Progenitor cell of endocrine pancreas (in vitro differentiated cells): ENCODE data around the gene CLEC20A. TPM values are rescaled to one million over a fixed set of nuclear protein-coding genes. Genes with fewer than 3 reads are reported as not detected.

ENCODE experiments used
- DNase-seq: peaks from one replicate; pipeline ENCODE4 v3.0.0; 2021; ENCODE audit warnings: low spot score; ENCODE audit not compliant: unreplicated experiment
- H3K27ac Mint-ChIP-seq: 2 replicates; pipeline ENCODE4 v1.8.0; 2021; ENCODE audit warnings: mild to moderate bottlenecking, moderate library complexity, mixed read lengths
- H3K27me3 Mint-ChIP-seq: 2 replicates; pipeline ENCODE4 v1.8.0; 2021; ENCODE audit warnings: mixed read lengths
- H3K36me3 Mint-ChIP-seq: 2 replicates; pipeline ENCODE4 v1.8.0; 2022; ENCODE audit warnings: mixed read lengths; ENCODE audit not compliant: insufficient read depth
- H3K4me1 Mint-ChIP-seq: 2 replicates; pipeline ENCODE4 v1.8.0; 2021; ENCODE audit warnings: low read depth, mixed read lengths
- H3K4me3 Mint-ChIP-seq: 2 replicates; pipeline ENCODE4 v1.8.0; 2021; ENCODE audit warnings: low read depth, mild to moderate bottlenecking, moderate library complexity, mixed read lengths
- H3K9me3 Mint-ChIP-seq: 2 replicates; pipeline ENCODE4 v1.8.0; 2021; ENCODE audit warnings: low read depth, mixed read lengths
- total RNA-seq: library from RNA; stranded (reverse); gene quantifications from 2 replicates; pipeline ENCODE4 v1.2.1, GENCODE V29; 2021
- TF ChIP-seq, protein P1 (sequence below): fragments of 200-600 bp; sonication (generic); IDR thresholded peaks from one replicate; pipeline ENCODE4 v1.5.0; 2021; ENCODE audit warnings: antibody characterized with exemption, mild to moderate bottlenecking; ENCODE audit not compliant: unreplicated experiment

Gene CLEC20A
- total RNA-seq, 1 donor from 2014 or later = not detected

DNA sequence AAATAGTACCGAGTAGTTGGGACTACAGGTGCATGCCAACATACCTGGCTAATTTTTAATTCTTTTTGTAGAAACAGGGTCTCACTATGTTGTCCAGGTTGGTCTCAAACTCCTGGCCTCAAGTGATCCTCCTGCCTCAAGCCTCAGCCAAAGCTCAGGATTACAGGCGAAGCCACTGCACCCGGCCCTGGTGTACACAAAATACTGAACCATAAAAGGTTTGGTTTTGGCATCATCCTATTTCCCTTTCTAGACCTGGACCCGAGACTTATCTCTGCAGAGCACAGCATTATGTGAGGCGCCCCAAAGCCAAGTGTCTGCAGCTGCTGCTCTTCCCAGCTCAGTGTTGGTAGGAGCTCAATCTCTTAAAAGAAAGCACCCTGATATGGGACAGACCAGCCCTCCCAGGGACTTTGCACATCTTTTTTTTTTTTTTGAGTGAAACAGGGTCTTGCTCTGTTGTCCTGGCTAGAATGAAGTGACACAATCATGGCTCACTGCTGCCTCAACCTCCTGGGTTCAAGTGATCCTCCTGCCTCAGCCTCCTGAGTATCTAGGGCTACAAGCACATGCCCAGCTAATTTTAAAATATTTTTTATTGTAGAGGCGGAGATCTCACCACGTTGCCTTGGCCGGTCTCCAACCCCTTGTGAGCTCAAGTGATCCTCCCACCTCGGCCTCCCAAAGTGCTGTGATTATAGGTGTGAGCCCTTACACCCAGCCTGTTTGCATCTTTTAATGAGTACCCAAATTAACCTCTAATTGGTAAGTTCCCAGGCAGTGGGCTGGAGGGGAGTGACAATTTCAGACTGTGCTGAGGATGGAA, 36.6 kb upstream of the CLEC20A start:
- TF ChIP-seq, protein P1, sequence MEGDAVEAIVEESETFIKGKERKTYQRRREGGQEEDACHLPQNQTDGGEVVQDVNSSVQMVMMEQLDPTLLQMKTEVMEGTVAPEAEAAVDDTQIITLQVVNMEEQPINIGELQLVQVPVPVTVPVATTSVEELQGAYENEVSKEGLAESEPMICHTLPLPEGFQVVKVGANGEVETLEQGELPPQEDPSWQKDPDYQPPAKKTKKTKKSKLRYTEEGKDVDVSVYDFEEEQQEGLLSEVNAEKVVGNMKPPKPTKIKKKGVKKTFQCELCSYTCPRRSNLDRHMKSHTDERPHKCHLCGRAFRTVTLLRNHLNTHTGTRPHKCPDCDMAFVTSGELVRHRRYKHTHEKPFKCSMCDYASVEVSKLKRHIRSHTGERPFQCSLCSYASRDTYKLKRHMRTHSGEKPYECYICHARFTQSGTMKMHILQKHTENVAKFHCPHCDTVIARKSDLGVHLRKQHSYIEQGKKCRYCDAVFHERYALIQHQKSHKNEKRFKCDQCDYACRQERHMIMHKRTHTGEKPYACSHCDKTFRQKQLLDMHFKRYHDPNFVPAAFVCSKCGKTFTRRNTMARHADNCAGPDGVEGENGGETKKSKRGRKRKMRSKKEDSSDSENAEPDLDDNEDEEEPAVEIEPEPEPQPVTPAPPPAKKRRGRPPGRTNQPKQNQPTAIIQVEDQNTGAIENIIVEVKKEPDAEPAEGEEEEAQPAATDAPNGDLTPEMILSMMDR = no peak
- no peaks in the 10 kb centered on the region for H3K27me3 Mint-ChIP-seq
- H3K4me3 Mint-ChIP-seq = no peak overlapping the region
- peaks cover 17% of the 10 kb centered on the region for H3K4me1 Mint-ChIP-seq
- DNase-seq = no peak
- no peaks in the 10 kb centered on the region for H3K9me3 Mint-ChIP-seq
- no peaks in the 10 kb centered on the region for H3K36me3 Mint-ChIP-seq
- H3K27ac Mint-ChIP-seq = no peak overlapping the region

DNA sequence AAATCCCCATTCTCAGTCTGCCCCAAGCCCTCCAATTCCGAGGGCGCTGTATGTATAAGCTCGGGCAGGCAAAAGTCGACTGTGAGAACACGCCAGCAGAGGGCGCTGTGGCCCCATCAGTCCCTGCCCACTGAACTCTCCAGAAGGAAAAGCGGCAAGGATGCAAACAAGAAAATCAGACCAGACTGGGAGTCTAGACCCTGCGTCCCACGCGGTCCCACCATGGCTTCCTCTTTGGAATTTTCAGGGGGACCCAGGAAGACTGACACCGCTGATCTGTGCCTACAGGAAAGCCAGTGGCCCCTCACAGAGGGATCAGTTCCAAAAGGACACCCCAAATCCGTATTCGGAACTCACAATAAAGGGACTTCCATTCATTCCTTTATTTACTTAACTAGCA, 35.6 kb upstream of the CLEC20A start:
- no peak overlapping the region for H3K27ac Mint-ChIP-seq
- peaks cover 9% of the 10 kb centered on the region for H3K4me1 Mint-ChIP-seq
- TF ChIP-seq, protein P1 = peak; percentile 93
- no peaks in the 10 kb centered on the region for H3K9me3 Mint-ChIP-seq
- H3K4me3 Mint-ChIP-seq = no peak overlapping the region
- peak; percentile 74 for DNase-seq
- H3K36me3 Mint-ChIP-seq = no peaks in the 10 kb centered on the region
- H3K27me3 Mint-ChIP-seq = no peaks in the 10 kb centered on the region

DNA sequence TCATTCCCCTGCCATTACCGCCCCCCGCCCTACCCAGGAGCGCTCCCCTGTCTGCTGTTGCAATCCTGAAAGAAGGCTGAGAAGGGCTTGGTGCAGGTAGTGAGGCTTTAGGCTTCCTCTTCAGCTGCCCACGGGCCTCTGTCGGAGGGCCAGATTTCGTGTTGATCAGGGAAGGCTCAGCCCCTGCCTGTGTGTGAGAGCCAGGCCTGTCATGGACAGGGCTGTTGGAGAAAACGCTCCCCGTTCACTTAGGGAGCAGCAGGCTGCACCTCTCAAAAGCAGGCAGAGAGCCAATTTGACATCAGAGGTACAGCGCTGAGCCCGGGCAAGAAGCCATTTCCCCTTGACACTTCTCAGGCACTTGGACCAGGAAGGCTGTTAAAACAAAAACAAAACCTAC, 35.1 kb upstream of the CLEC20A start:
- Mint-ChIP-seq H3K36me3 (no peaks in the 10 kb centered on the region), H3K4me3 (no peak overlapping the region), H3K9me3 (no peaks in the 10 kb centered on the region), H3K4me1 (peaks cover 4% of the 10 kb centered on the region), H3K27ac (no peak overlapping the region), H3K27me3 (no peaks in the 10 kb centered on the region)
- TF ChIP-seq, protein P1 = no peak
- no peak for DNase-seq

DNA sequence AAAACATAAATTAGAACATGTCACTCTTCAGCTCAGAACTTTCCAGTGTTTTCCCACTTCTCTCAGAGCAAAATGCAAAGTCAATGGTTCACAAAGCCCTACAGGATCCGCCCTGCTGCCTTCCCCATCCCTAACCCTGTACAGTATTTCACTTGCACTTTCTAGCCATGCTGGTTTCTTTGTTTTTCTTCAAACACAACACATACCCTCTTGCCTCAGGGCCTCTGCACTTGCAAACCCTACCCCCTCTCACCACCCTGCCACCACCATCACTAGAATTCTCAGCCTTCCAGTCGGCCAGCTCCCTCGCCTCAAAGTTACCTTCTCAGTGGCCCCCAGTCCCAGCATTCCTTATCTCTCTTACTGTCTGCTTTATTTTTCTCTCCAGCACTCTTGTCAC, 33.7 kb upstream of the CLEC20A start:
- H3K4me1 Mint-ChIP-seq = no peaks in the 10 kb centered on the region
- H3K36me3 Mint-ChIP-seq = no peaks in the 10 kb centered on the region

DNA sequence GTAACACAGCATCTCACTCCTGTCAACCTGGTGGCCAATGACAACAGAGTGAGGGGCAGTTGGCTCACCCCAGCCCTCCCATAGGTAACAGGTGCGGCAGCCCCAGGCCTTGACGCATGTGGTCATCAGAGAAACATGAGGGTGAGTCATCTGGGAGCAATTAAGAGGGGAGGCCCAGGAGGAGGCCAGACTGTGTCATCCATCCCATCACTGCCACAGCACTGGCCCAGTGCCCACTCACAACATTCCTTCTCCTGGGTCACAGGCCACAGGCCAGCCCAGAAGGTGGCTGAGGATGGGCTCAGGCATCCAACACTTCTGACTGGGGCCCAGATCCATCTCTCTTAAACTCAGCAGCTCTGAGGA, 33.3 kb upstream of the CLEC20A start:
- Mint-ChIP-seq H3K27me3 (no peaks in the 10 kb centered on the region), H3K4me3 (no peak overlapping the region), H3K4me1 (no peaks in the 10 kb centered on the region), H3K27ac (no peak overlapping the region), H3K9me3 (no peaks in the 10 kb centered on the region), H3K36me3 (no peaks in the 10 kb centered on the region)
- TF ChIP-seq, protein P1 = no peak
- no peak for DNase-seq

More for the DNA sequence above, 33.7 kb upstream of the CLEC20A start:
- TF ChIP-seq, protein P1 = no peak
- H3K27me3 Mint-ChIP-seq = no peaks in the 10 kb centered on the region
- H3K27ac Mint-ChIP-seq = peak overlapping the region; percentile 38
- H3K9me3 Mint-ChIP-seq = no peaks in the 10 kb centered on the region
- no peak overlapping the region for H3K4me3 Mint-ChIP-seq
- DNase-seq = no peak
